ENCODE data around the gene ADGRG6.

DNA sequence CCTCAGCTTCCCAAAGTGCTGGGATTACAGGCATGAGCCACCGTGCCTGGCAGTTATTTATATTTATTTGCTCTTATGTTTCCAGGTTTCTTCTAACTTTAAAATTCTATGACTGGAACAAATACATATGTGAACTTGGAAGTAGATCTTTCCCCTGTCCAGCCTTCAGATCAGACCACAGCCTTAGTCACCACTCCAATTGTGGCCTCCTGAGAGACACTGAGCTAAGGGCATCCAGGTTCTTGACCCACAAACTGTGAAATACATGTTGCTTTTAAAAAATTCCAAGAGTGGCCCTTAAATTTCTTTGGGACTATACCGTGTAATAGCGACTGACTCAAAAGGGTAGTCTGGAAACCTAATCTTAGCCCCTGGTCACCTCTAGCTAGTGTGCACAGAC, 1.5 kb upstream of the ADGRG6 start:
- TF ChIP-seq, protein P1, sequence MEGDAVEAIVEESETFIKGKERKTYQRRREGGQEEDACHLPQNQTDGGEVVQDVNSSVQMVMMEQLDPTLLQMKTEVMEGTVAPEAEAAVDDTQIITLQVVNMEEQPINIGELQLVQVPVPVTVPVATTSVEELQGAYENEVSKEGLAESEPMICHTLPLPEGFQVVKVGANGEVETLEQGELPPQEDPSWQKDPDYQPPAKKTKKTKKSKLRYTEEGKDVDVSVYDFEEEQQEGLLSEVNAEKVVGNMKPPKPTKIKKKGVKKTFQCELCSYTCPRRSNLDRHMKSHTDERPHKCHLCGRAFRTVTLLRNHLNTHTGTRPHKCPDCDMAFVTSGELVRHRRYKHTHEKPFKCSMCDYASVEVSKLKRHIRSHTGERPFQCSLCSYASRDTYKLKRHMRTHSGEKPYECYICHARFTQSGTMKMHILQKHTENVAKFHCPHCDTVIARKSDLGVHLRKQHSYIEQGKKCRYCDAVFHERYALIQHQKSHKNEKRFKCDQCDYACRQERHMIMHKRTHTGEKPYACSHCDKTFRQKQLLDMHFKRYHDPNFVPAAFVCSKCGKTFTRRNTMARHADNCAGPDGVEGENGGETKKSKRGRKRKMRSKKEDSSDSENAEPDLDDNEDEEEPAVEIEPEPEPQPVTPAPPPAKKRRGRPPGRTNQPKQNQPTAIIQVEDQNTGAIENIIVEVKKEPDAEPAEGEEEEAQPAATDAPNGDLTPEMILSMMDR (IDR thresholded peaks at IDR 0.05), result no peak
- no peak for TF ChIP-seq POLR2A (IDR thresholded peaks at IDR 0.05)

Data from esophagus squamous epithelium (tissue), 4 donors.